Caco-2 (cell line): ENCODE results near the gene JARID2. TPM values are rescaled to one million over a fixed set of nuclear protein-coding genes. Genes with fewer than 3 reads are reported as not detected.

ENCODE experiments used
- BruUV-seq: library from RNA; stranded (reverse); fragments of 400-500 nt; replicated peaks from 2 replicates; lab custom pipeline; 2021; lab: Mats Ljungman, UMichigan
- CTCF ChIA-PET: fragments of 300-600 bp; sonication (Branson Sonifier 250); formaldehyde crosslinking; loops from one replicate; lab custom pipeline; 2022; ENCODE audit warnings: antibody characterized with exemption; lab: Charles Lee
- POLR2A ChIA-PET: fragments of 300-600 bp; sonication (Branson Sonifier 250); formaldehyde crosslinking; loops from one replicate; lab custom pipeline; 2022; ENCODE audit warnings: antibody characterized with exemption; lab: Charles Lee
- DNase-seq, 2 experiments: peaks; one replicate each; pipeline versions ENCODE4 v3.0.0 to v3.0.0-alpha.2; 2020 to 2022
- H3K27me3 ChIP-seq: replicated peaks from 2 replicates; pipeline ENCODE4 v1.6.0; 2011; ENCODE audit warnings: low read length; ENCODE audit not compliant: control insufficient read depth, insufficient read depth
- H3K36me3 ChIP-seq: 2 replicates; pipeline ENCODE4 v1.5.1; 2011; ENCODE audit warnings: low read length; ENCODE audit not compliant: control insufficient read depth, insufficient read depth
- H3K4me1 ChIP-seq: fragments of 250-450 bp; sonication (Bioruptor Pico); 2 replicates; pipeline ENCODE4 v1.5.1; 2020; ENCODE audit warnings: mild to moderate bottlenecking
- H3K4me3 ChIP-seq: 2 replicates; pipeline ENCODE4 v1.5.1; 2011; ENCODE audit warnings: low read depth, mild to moderate bottlenecking, control low read depth, low read length
- H3K9me3 ChIP-seq: fragments of 250-450 bp; sonication (Bioruptor Pico); 2 replicates; pipeline ENCODE4 v1.5.1; 2020; ENCODE audit warnings: mild to moderate bottlenecking, moderate library complexity
- H3K27ac Mint-ChIP-seq: one replicate; pipeline ENCODE4 v1.8.0; 2022; ENCODE audit warnings: mixed read lengths; ENCODE audit not compliant: unreplicated experiment
- H3K27me3 Mint-ChIP-seq: one replicate; pipeline ENCODE4 v1.8.0; 2022; ENCODE audit warnings: mixed read lengths; ENCODE audit not compliant: insufficient read depth, unreplicated experiment
- H3K36me3 Mint-ChIP-seq: one replicate; pipeline ENCODE4 v1.8.0; 2022; ENCODE audit warnings: mild to moderate bottlenecking, mixed read lengths; ENCODE audit not compliant: insufficient read depth, unreplicated experiment
- H3K4me1 Mint-ChIP-seq: one replicate; pipeline ENCODE4 v1.8.0; 2022; ENCODE audit warnings: low read depth, mixed read lengths; ENCODE audit not compliant: unreplicated experiment
- H3K4me3 Mint-ChIP-seq: one replicate; pipeline ENCODE4 v1.8.0; 2022; ENCODE audit warnings: mild to moderate bottlenecking, moderate library complexity, mixed read lengths; ENCODE audit not compliant: unreplicated experiment
- H3K9me3 Mint-ChIP-seq: one replicate; pipeline ENCODE4 v1.8.0; 2022; ENCODE audit warnings: mixed read lengths; ENCODE audit not compliant: unreplicated experiment
- intact Hi-C: fragments of 100-400 bp; cut with micrococcal nuclease; formaldehyde crosslinking; loops from one replicate; pipeline ENCODE4 v1.10.0; 2022; ENCODE audit not compliant: unreplicated experiment
- total RNA-seq: library from RNA; stranded (reverse); gene quantifications from 2 replicates; pipeline ENCODE4 v1.2.3, GENCODE V29; 2022
- TF ChIP-seq, protein P1 (sequence below), 2 experiments: fragments of 200-600 bp in 1 of 2; IDR thresholded peaks; 1 replicate in 1 of 2; 2 replicates in 1 of 2; pipeline versions ENCODE4 v1.5.1 to v1.8.0; 2011 to 2022; ENCODE audit warnings: antibody characterized with exemption in 1 of 2, control low read depth in 1 of 2, inconsistent platforms in 1 of 2, low read depth in 1 of 2, low read length in 1 of 2, mild to moderate bottlenecking in 1 of 2, moderate library complexity in 1 of 2; ENCODE audit not compliant: insufficient read depth in 1 of 2, severe bottlenecking in 1 of 2, unreplicated experiment in 1 of 2

JARID2 gene
- total RNA-seq, 1 experiment from 2014 or later: 18.3 TPM

DNA sequence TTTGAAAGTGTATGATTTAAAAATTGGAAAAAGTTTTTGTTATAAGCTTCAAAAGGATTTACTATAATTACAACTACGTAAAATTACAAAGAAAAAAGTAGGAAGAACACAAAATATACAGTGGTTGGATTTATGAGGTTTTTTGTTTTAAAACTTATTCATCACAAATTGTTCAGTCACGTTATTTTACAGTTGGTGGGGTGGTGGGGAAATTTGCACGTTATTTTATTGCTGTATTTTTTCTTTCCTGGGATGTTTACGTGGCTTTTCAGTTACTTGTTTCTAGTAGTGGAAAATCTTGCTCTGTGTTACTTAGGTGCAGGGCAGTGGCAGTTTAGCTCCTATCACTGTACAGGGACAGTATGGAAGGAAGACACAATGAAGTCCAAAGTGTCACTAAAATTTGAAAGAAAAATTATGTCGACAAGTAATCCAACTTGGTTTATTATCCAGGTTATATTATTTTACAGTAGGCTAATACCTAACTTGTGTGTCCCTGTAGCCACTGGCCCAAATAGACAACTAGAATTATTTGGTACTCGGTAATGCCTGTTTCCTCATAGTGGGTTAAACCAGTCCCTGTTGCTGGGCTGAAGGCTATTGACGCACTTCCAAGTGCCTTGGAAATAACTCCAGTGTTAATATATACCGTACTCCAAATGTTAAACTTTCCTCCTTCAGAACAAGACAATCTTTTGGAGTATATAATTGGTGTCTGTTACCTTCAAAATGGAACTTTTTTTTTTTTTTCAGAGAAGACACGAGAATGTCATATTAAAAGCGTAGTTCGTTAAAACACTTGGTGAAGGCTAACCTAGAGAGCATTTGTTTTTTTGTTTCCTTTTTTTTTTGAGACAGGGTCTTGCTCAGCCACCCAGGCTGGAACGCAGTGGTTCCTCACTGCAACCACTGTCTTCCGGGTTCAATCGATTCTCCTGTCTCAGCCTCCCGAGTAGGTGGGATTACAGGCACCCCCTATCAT is 4.6 kb downstream of the JARID2 start:
- Mint-ChIP-seq H3K4me3 (no peak overlapping the region), H3K36me3 (peaks cover 34% of the 10 kb centered on the region), H3K27ac (no peak overlapping the region), H3K9me3 (no peaks in the 10 kb centered on the region), H3K27me3 (no peaks in the 10 kb centered on the region), H3K4me1 (no peaks in the 10 kb centered on the region)
- ChIA-PET POLR2A (no interaction called here), CTCF (no interaction called here)
- no peak for DNase-seq
- intact Hi-C loops: no loop called here
- Histone ChIP-seq H3K4me1 (peaks cover 12% of the 10 kb centered on the region), H3K36me3 (0 out of 2 replicates have a peak, but pooled peaks cover 1% of the 10 kb centered on the region), H3K4me3 (no peak overlapping the region), H3K27me3 (no peaks in the 10 kb centered on the region), H3K9me3 (no peaks in the 10 kb centered on the region)
- no TSS peak for BruUV-seq
- TF ChIP-seq, protein P1, sequence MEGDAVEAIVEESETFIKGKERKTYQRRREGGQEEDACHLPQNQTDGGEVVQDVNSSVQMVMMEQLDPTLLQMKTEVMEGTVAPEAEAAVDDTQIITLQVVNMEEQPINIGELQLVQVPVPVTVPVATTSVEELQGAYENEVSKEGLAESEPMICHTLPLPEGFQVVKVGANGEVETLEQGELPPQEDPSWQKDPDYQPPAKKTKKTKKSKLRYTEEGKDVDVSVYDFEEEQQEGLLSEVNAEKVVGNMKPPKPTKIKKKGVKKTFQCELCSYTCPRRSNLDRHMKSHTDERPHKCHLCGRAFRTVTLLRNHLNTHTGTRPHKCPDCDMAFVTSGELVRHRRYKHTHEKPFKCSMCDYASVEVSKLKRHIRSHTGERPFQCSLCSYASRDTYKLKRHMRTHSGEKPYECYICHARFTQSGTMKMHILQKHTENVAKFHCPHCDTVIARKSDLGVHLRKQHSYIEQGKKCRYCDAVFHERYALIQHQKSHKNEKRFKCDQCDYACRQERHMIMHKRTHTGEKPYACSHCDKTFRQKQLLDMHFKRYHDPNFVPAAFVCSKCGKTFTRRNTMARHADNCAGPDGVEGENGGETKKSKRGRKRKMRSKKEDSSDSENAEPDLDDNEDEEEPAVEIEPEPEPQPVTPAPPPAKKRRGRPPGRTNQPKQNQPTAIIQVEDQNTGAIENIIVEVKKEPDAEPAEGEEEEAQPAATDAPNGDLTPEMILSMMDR (IDR thresholded peaks at IDR 0.05; ENCODE audit: insufficient read depth in 1 of 2, low read depth in 1 of 2, low read length in 1 of 2, severe bottlenecking in 1 of 2, unreplicated experiment in 1 of 2): no peak

DNA sequence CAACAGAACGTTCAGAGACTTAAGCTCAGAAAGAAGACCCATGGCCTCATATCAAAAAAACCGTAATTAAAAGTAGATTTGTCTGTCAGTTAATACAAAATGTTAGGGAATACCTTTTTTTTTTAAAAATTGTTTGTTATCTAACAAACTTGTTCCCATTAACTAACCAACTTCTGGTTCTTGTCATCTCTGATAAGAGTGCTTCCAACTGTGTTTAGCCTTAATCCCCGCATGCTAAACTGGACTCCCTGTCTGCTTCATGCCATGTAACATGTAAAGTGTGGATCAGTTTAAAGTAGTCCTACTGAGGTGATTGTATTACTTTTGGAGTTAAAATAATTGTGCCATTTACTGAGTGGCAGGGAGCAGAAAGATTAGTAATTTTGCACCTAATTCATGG is 6.3 kb downstream of the JARID2 start:
- no TSS peak for BruUV-seq
- TF ChIP-seq, protein P1 (IDR thresholded peaks at IDR 0.05; ENCODE audit: insufficient read depth in 1 of 2, low read depth in 1 of 2, low read length in 1 of 2, severe bottlenecking in 1 of 2, unreplicated experiment in 1 of 2): no peak
- no peak overlapping the region for H3K4me3 ChIP-seq
- no peaks in the 10 kb centered on the region for H3K27me3 ChIP-seq
- POLR2A ChIA-PET: no interaction called here
- Mint-ChIP-seq H3K27me3 (no peaks in the 10 kb centered on the region), H3K27ac (no peak overlapping the region), H3K36me3 (peaks cover 24% of the 10 kb centered on the region), H3K4me1 (peaks cover 9% of the 10 kb centered on the region), H3K4me3 (no peak overlapping the region), H3K9me3 (no peaks in the 10 kb centered on the region)
- no peak for DNase-seq
- no peaks in the 10 kb centered on the region for H3K9me3 ChIP-seq
- peaks cover 12% of the 10 kb centered on the region for H3K4me1 ChIP-seq
- 0 out of 2 replicates have a peak, but pooled peaks cover 1% of the 10 kb centered on the region for H3K36me3 ChIP-seq
- CTCF ChIA-PET: no interaction called here
- intact Hi-C loops: no loop called here

DNA sequence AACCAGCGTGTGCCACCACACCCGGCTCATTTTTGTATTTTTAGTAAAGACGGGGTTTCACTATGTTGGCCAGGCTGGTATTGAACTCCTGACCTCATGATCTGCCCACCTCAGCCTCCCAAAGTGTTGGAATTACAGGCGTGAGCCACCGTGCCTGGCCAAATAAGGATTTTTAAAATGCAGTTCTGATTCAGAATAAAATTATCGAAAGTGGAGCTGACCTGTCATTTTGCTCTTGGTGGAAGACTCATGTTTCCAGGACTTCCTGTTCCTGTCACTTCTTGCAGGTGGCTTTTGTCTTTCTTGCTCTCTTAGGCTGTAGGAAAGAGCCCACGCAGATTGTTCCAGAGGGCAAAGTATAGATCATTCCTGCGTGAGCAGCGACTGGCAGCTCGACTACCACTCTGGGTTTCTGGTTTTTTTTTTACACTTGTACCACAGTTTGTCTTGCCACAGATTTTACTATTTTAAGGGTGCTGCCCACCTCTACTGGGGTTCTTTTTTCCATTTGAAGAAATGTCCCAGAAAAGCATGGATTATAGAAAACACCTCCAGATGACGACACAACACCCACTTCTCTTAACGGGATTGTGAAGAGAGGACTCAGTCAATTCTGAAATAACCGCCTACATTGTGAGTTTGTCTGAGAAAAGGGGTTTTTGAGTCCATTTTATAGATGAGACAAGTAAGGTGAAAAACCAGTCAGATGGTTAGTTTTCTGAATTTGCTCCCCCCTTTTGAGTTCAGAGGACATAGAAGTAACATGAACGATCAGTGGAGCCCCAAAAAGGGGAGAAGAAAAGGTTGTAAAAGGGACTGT is 7.5 kb downstream of the JARID2 start:
- ChIA-PET CTCF (interaction anchor here (0.7 kb wide), 1 partner anchor 137 kb away, joined by 4 read pairs; no protein-coding TSS in a partner anchor), POLR2A (no interaction called here)
- Mint-ChIP-seq H3K4me3 (no peak overlapping the region), H3K36me3 (peaks cover 14% of the 10 kb centered on the region), H3K27me3 (no peaks in the 10 kb centered on the region), H3K4me1 (peaks cover 16% of the 10 kb centered on the region), H3K27ac (no peak overlapping the region), H3K9me3 (no peaks in the 10 kb centered on the region)
- H3K4me3 ChIP-seq: no peak overlapping the region
- H3K36me3 ChIP-seq: 0 out of 2 replicates have a peak, but pooled peaks cover 1% of the 10 kb centered on the region
- no peaks in the 10 kb centered on the region for H3K9me3 ChIP-seq
- BruUV-seq: no TSS peak
- H3K4me1 ChIP-seq: peaks cover 12% of the 10 kb centered on the region
- intact Hi-C loops: loop anchor here (1.0 kb wide), 1 partner anchor 137 kb away; no protein-coding TSS in a partner anchor
- TF ChIP-seq, protein P1 (IDR thresholded peaks at IDR 0.05; ENCODE audit: insufficient read depth in 1 of 2, low read depth in 1 of 2, low read length in 1 of 2, severe bottlenecking in 1 of 2, unreplicated experiment in 1 of 2): no peak
- no peak for DNase-seq
- no peaks in the 10 kb centered on the region for H3K27me3 ChIP-seq
